Esophagus muscularis mucosa (tissue), 4 donors: ENCODE measurements around the gene TBC1D12. TPM values are rescaled to one million over a fixed set of nuclear protein-coding genes. Genes with fewer than 3 reads are reported as not detected.

Source experiments
- DNase-seq: peaks from one replicate; pipeline ENCODE4 v3.0.0-alpha.2; 2017; ENCODE audit errors: extremely low spot score
- H3K27ac ChIP-seq, 4 donors: fragments of 200-600 bp; sonication (generic); replicated peaks in 1 of 4; 1 replicate in 3 of 4; 2 replicates in 1 of 4; pipeline ENCODE4 v1.5.1; 2016 to 2019; ENCODE audit warnings: mild to moderate bottlenecking in 1 of 4
- H3K27me3 ChIP-seq, 4 donors: fragments of 200-600 bp; sonication (generic); one replicate each; pipeline versions ENCODE4 v1.5.1 to v1.6.0; 2016 to 2019
- H3K36me3 ChIP-seq, 4 donors: fragments of 200-600 bp; sonication (generic); one replicate each; pipeline ENCODE4 v1.5.1; 2016 to 2019
- H3K4me1 ChIP-seq, 4 donors: fragments of 200-600 bp; sonication (generic); one replicate each; pipeline ENCODE4 v1.5.1; 2016 to 2019
- H3K4me3 ChIP-seq, 4 donors: fragments of 200-600 bp; sonication (generic); 1 replicate in 2 of 4; 2 replicates in 2 of 4; pipeline ENCODE4 v1.5.1; 2016 to 2019; ENCODE audit warnings: mild to moderate bottlenecking in 4 of 4, moderate library complexity in 1 of 4
- H3K9me3 ChIP-seq, 4 donors: fragments of 200-600 bp; sonication (generic); 1 replicate in 3 of 4; 2 replicates in 1 of 4; pipeline ENCODE4 v1.5.1; 2016 to 2019
- EP300 ChIP-seq: sonication (generic); formaldehyde crosslinking; IDR thresholded peaks from one replicate; pipeline ENCODE4 v1.6.1; 2017; ENCODE audit warnings: antibody characterized with exemption
- POLR2A ChIP-seq: fragments of 450-650 bp; IDR thresholded peaks from one replicate; pipeline ENCODE4 v1.6.1; 2017; ENCODE audit warnings: antibody characterized with exemption, moderate library complexity, mild to moderate bottlenecking, low read depth
- POLR2AphosphoS5 ChIP-seq, 2 donors: sonication (generic); formaldehyde crosslinking; IDR thresholded peaks; one replicate each; pipeline ENCODE4 v1.6.1; 2017; ENCODE audit warnings: antibody characterized with exemption in 2 of 2
- WGBS: methylation state at CpG from one replicate; pipeline ENCODE4 v1.1.5; 2018; 5-methylcytosine and 5-hydroxymethylcytosine counted together
- intact Hi-C: fragments of 100-400 bp; cut with DNase I; formaldehyde crosslinking; loops from one replicate; pipeline ENCODE4 v1.15.1; 2023
- total RNA-seq, 4 donors: library from RNA; depleted of rRNA; stranded (reverse); fragments of >200 nt; gene quantifications; one replicate each; pipeline versions ENCODE4 v1.1.0 to v1.2.1, GENCODE V29; 2016
- TF ChIP-seq, protein P1 (sequence below), 3 experiments: fragments of 200-600 bp in 2 of 3; fragments of 450-650 bp in 1 of 3; sonication (generic) in 2 of 3; IDR thresholded peaks; one replicate each; pipeline ENCODE4 v1.5.1; 2017 to 2019; ENCODE audit warnings: antibody characterized with exemption in 3 of 3, mild to moderate bottlenecking in 2 of 3, moderate library complexity in 1 of 3

TBC1D12 gene
- total RNA-seq, 4 donors from 2014 or later = 16.2 to 22.9 (median 17.7) TPM

DNA sequence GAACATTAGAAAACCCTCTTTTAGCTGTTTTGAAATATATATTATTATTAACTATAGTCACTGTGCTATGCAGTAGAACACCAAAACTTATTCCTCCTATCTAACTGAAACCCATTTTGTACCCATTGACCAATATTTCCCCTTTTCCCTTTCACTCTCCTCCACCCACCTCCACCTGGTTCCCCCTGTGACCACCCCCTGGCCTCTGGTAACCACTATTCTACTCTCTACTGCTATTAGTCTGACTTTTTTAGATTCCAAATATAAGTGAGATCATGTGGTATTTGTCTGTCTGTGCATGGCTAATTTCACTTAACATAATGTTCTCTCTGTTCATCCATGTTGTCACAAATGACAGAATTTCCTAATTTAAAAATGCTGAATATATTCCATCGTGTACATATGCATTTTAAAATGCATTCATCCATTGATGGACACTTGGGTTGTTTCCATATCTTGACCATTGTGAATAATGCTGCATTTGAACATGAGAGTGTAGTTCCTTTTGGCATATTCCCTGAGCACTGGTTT, 18.7 kb downstream of the TBC1D12 start:
- no peaks in the 10 kb centered on the region for H3K36me3 ChIP-seq
- intact Hi-C loops = no loop called here
- H3K9me3 ChIP-seq = peaks cover 0 to 13% (median 3%) of the 10 kb centered on the region in 4 donors
- peaks cover 0 to 9% (median 2%) of the 10 kb centered on the region in 4 donors for H3K4me1 ChIP-seq
- no peak for TF ChIP-seq POLR2A
- TF ChIP-seq, protein P1, sequence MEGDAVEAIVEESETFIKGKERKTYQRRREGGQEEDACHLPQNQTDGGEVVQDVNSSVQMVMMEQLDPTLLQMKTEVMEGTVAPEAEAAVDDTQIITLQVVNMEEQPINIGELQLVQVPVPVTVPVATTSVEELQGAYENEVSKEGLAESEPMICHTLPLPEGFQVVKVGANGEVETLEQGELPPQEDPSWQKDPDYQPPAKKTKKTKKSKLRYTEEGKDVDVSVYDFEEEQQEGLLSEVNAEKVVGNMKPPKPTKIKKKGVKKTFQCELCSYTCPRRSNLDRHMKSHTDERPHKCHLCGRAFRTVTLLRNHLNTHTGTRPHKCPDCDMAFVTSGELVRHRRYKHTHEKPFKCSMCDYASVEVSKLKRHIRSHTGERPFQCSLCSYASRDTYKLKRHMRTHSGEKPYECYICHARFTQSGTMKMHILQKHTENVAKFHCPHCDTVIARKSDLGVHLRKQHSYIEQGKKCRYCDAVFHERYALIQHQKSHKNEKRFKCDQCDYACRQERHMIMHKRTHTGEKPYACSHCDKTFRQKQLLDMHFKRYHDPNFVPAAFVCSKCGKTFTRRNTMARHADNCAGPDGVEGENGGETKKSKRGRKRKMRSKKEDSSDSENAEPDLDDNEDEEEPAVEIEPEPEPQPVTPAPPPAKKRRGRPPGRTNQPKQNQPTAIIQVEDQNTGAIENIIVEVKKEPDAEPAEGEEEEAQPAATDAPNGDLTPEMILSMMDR (IDR thresholded peaks at IDR 0.05) = no peak
- TF ChIP-seq EP300 = no peak
- TF ChIP-seq POLR2AphosphoS5 (IDR thresholded peaks at IDR 0.05) = no peak
- no peak for DNase-seq
- H3K27ac ChIP-seq = no peak overlapping the region
- H3K27me3 ChIP-seq = no peaks in the 10 kb centered on the region
- H3K4me3 ChIP-seq = no peak overlapping the region
- WGBS = 44% methylated on average over 1 of the region's 1 CpG

DNA sequence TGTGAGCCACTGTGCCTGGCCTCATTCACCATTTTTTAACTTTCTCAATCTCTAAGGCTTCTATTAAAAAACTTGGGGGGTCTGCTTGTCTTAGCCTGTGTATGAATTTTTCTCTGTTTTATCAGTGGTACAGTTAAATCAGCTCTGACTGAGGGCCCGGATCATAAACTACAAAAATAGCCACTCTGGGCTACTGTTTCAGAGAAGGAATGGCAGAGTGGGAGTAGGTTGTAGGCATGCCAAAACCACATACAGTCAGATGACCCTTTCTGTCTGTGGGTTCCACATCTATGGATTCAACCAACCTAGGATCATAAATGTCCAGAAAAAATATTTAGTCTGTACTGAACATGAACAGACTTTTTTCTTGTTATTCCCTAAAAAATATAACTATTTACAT, 21.3 kb downstream of the TBC1D12 start:
- Histone ChIP-seq H3K36me3 (no peaks in the 10 kb centered on the region), H3K4me1 (peaks cover 0 to 6% (median 5%) of the 10 kb centered on the region in 4 donors), H3K9me3 (peaks cover 0 to 20% (median 6%) of the 10 kb centered on the region in 4 donors), H3K4me3 (no peak overlapping the region), H3K27me3 (no peaks in the 10 kb centered on the region), H3K27ac (no peak overlapping the region)
- WGBS = 48% methylated on average over 1 of the region's 1 CpG
- intact Hi-C loops = no loop called here
- no peak for DNase-seq
- TF ChIP-seq, protein P1 (IDR thresholded peaks at IDR 0.05) = no peak
- TF ChIP-seq EP300 (no peak), POLR2AphosphoS5 (IDR thresholded peaks at IDR 0.05) (no peak), POLR2A (no peak)

DNA sequence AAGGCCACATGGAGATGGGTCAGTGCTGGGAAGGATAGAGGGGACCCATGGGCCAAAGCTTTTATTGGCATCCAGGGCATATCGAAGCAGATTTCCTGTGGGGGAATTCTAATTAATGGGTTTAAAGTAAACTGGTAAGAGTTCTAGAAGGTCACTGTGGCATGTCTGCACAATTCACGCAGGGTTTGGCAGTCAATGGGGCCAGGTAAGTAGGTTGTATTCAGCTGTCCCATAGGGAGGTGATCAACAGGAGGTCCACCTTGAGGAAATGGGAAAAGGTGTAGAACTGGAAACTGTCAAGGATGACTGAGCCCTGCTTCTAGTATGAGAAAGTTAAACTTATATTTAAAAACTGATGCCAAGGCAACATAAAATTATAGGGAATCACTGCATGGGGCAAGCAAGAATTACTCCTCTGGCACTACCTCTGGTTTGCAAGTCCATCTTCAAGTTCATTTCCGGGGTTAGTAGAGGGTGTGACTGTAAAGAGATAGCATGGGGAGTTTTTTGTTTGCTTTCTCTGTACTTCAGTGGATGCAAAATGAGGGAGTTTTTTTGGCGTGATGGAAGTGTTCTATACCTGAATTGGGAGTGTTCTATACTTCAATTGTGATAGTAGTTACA, 22.5 kb downstream of the TBC1D12 start:
- intact Hi-C loops = no loop called here
- DNase-seq = no peak
- WGBS = 95% methylated on average over 4 of the region's 4 CpGs
- H3K4me3 ChIP-seq = no peak overlapping the region
- H3K36me3 ChIP-seq = no peaks in the 10 kb centered on the region
- peaks cover 0 to 20% (median 6%) of the 10 kb centered on the region in 4 donors for H3K9me3 ChIP-seq
- peaks cover 4 to 18% (median 12%) of the 10 kb centered on the region in 4 donors for H3K4me1 ChIP-seq
- no peak overlapping the region for H3K27ac ChIP-seq
- no peak for TF ChIP-seq POLR2A
- TF ChIP-seq, protein P1 (IDR thresholded peaks at IDR 0.05) = no peak
- TF ChIP-seq EP300 = no peak
- TF ChIP-seq POLR2AphosphoS5 (IDR thresholded peaks at IDR 0.05) = no peak
- H3K27me3 ChIP-seq = no peaks in the 10 kb centered on the region

DNA sequence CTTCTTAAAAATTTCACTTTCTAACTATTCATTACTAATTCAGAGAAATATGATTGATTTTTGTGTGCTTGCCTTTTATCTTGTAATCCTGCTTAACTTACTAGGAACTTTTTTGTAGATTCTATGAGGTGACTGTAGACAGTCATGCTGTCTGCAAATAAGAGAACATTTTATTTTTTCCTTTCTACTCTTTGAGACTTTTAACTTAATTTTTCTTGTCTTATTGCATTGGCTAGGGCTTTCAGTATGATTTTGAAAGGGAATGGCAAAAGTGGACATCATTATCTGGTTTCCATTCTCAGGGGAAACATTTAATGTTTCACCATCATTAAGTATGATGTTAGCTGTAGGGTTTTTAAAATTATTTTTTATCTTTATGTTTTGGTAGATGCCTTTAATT, 23.6 kb downstream of the TBC1D12 start:
- no peak for DNase-seq
- Histone ChIP-seq H3K4me1 (peaks cover 4 to 23% (median 16%) of the 10 kb centered on the region in 4 donors), H3K27me3 (no peaks in the 10 kb centered on the region), H3K4me3 (no peak overlapping the region), H3K27ac (no peak overlapping the region), H3K36me3 (no peaks in the 10 kb centered on the region), H3K9me3 (peaks cover 0 to 20% (median 6%) of the 10 kb centered on the region in 4 donors)
- TF ChIP-seq POLR2A (no peak), POLR2AphosphoS5 (IDR thresholded peaks at IDR 0.05) (no peak), EP300 (no peak)
- TF ChIP-seq, protein P1 (IDR thresholded peaks at IDR 0.05) = no peak
- intact Hi-C loops = no loop called here
